GM12891 (cell line): ENCODE results near the gene MRPS22.

ENCODE experiments used
- POLR2A ChIP-seq: IDR thresholded peaks from 2 replicates; pipeline ENCODE4 v1.6.1; 2011; ENCODE audit warnings: low read depth, low read length, control low read depth
- POLR2AphosphoS5 ChIP-seq: IDR thresholded peaks from 2 replicates; pipeline ENCODE4 v1.6.1; 2011; ENCODE audit warnings: low read depth, low read length, control low read depth
- SPI1 ChIP-seq: IDR thresholded peaks from 2 replicates; pipeline ENCODE4 v1.6.1; 2011; ENCODE audit warnings: low read depth, low read length, control low read depth
- TAF1 ChIP-seq: IDR thresholded peaks from 2 replicates; pipeline ENCODE4 v1.6.1; 2011; ENCODE audit warnings: low read depth, low read length, control low read depth

GRCh38 chr3:139304383-139304782 is 39.4 kb upstream of the MRPS22 start:
- TF ChIP-seq POLR2AphosphoS5 (no peak), TAF1 (no peak), POLR2A (no peak), SPI1 (no peak)
